HepG2 (cell line): ENCODE results near the gene CGB8.
"Not testable (repeated sequence)": the region's sequence is repeated elsewhere in the genome, so short reads cannot be mapped to it uniquely, and the experiment has no call there.

Experiments
- ETV6 ChIP-seq: sonication (generic); formaldehyde crosslinking; conservative IDR thresholded peaks from 2 replicates; pipeline ENCODE4 v1.4.0; 2020; ENCODE audit warnings: missing genetic modification reagents
- FOSL2 ChIP-seq: sonication (generic); formaldehyde crosslinking; IDR thresholded peaks from 2 replicates; pipeline ENCODE4 v1.4.0; 2020; ENCODE audit warnings: missing genetic modification reagents
- HDAC2 ChIP-seq: sonication (generic); formaldehyde crosslinking; IDR thresholded peaks from 2 replicates; pipeline ENCODE4 v1.4.0; 2020; ENCODE audit warnings: missing genetic modification reagents
- KDM1A ChIP-seq: IDR thresholded peaks from 2 replicates; pipeline ENCODE4 v1.6.1; 2016; ENCODE audit warnings: missing compliant biosample characterization
- POLR2A ChIP-seq, 2 experiments: IDR thresholded peaks; 2 replicates each; pipeline ENCODE4 v1.6.1; 2011; ENCODE audit warnings: low read depth in 2 of 2, low read length in 2 of 2, mild to moderate bottlenecking in 1 of 2, moderate library complexity in 1 of 2; ENCODE audit not compliant: insufficient read depth in 1 of 2
- SETDB1 ChIP-seq: sonication (generic); formaldehyde crosslinking; IDR thresholded peaks from 2 replicates; pipeline ENCODE4 v1.5.1; 2020; ENCODE audit warnings: missing genetic modification reagents, mild to moderate bottlenecking, borderline replicate concordance
- ZC3H13 ChIP-seq: sonication (generic); formaldehyde crosslinking; IDR thresholded peaks from 2 replicates; pipeline ENCODE4 v1.8.1; 2023; ENCODE audit warnings: mild to moderate bottlenecking, missing genetic modification reagents, moderate library complexity
- ZNF207 ChIP-seq: fragments of 450-650 bp; IDR thresholded peaks from 2 replicates; pipeline ENCODE4 v1.6.1; 2016; ENCODE audit warnings: antibody characterized with exemption, borderline replicate concordance
- TF ChIP-seq, protein P1 (sequence below): sonication (generic); formaldehyde crosslinking; IDR thresholded peaks from 2 replicates; pipeline ENCODE4 v1.5.1; 2020; ENCODE audit warnings: missing genetic modification reagents, mild to moderate bottlenecking, borderline replicate concordance
- TF ChIP-seq, protein P2 (sequence below): sonication (generic); formaldehyde crosslinking; IDR thresholded peaks from 2 replicates; pipeline ENCODE4 v1.5.0; 2020; ENCODE audit warnings: mild to moderate bottlenecking, missing genetic modification reagents, moderate library complexity
- TF ChIP-seq, protein P3 (sequence below): sonication (generic); formaldehyde crosslinking; IDR thresholded peaks from 2 replicates; pipeline ENCODE4 v1.5.1; 2020; ENCODE audit warnings: missing genetic modification reagents, mild to moderate bottlenecking, borderline replicate concordance
- TF ChIP-seq, protein P4 (sequence below): IDR thresholded peaks from 2 replicates; pipeline ENCODE4 v1.6.1; 2012; ENCODE audit warnings: inconsistent platforms
- TF ChIP-seq, protein P5 (sequence below): fragments of 450-650 bp; IDR thresholded peaks from 2 replicates; pipeline ENCODE4 v1.6.1; 2016
- TF ChIP-seq, protein P6 (sequence below): sonication (generic); formaldehyde crosslinking; IDR thresholded peaks from 2 replicates; pipeline ENCODE4 v1.8.1; 2023; ENCODE audit warnings: mild to moderate bottlenecking, missing genetic modification reagents

DNA sequence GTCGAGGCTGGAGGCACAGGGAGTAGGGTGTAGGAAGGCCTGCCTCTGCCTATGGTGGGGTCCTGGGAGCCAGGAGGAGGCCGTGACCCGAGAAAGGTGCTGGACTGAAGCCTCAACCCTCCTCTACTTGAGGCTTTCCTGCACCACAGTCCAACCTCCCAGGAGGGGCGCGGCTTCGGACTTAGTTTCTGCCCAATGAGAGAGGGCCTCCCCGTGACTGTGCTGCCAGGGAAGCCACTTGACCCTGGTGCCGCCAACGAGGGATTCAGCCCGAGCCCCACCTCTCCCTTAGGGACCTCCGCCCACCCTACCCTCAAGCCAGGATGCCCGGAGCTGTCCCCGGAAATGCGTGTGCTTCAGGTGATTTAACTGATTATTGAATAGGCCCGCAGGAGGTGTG, 24.7 kb downstream of the CGB8 start, which contains the start of gene CGB3:
- not testable (repeated sequence) for TF ChIP-seq FOSL2; ZC3H13 (CRISPR knock-in tag); ETV6 (CRISPR knock-in tag); POLR2A (IDR thresholded peaks at IDR 0.05; ENCODE audit: insufficient read depth in 1 of 2, low read depth in 2 of 2, low read length in 2 of 2); SETDB1 (CRISPR knock-in tag); KDM1A (CRISPR knock-in tag); ZNF207; HDAC2 (CRISPR knock-in tag)
- TF ChIP-seq, protein P1, sequence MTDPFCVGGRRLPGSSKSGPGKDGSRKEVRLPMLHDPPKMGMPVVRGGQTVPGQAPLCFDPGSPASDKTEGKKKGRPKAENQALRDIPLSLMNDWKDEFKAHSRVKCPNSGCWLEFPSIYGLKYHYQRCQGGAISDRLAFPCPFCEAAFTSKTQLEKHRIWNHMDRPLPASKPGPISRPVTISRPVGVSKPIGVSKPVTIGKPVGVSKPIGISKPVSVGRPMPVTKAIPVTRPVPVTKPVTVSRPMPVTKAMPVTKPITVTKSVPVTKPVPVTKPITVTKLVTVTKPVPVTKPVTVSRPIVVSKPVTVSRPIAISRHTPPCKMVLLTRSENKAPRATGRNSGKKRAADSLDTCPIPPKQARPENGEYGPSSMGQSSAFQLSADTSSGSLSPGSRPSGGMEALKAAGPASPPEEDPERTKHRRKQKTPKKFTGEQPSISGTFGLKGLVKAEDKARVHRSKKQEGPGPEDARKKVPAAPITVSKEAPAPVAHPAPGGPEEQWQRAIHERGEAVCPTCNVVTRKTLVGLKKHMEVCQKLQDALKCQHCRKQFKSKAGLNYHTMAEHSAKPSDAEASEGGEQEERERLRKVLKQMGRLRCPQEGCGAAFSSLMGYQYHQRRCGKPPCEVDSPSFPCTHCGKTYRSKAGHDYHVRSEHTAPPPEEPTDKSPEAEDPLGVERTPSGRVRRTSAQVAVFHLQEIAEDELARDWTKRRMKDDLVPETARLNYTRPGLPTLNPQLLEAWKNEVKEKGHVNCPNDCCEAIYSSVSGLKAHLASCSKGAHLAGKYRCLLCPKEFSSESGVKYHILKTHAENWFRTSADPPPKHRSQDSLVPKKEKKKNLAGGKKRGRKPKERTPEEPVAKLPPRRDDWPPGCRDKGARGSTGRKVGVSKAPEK = not testable (repeated sequence)
- TF ChIP-seq, protein P2, sequence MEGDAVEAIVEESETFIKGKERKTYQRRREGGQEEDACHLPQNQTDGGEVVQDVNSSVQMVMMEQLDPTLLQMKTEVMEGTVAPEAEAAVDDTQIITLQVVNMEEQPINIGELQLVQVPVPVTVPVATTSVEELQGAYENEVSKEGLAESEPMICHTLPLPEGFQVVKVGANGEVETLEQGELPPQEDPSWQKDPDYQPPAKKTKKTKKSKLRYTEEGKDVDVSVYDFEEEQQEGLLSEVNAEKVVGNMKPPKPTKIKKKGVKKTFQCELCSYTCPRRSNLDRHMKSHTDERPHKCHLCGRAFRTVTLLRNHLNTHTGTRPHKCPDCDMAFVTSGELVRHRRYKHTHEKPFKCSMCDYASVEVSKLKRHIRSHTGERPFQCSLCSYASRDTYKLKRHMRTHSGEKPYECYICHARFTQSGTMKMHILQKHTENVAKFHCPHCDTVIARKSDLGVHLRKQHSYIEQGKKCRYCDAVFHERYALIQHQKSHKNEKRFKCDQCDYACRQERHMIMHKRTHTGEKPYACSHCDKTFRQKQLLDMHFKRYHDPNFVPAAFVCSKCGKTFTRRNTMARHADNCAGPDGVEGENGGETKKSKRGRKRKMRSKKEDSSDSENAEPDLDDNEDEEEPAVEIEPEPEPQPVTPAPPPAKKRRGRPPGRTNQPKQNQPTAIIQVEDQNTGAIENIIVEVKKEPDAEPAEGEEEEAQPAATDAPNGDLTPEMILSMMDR = not testable (repeated sequence)
- TF ChIP-seq, protein P3, sequence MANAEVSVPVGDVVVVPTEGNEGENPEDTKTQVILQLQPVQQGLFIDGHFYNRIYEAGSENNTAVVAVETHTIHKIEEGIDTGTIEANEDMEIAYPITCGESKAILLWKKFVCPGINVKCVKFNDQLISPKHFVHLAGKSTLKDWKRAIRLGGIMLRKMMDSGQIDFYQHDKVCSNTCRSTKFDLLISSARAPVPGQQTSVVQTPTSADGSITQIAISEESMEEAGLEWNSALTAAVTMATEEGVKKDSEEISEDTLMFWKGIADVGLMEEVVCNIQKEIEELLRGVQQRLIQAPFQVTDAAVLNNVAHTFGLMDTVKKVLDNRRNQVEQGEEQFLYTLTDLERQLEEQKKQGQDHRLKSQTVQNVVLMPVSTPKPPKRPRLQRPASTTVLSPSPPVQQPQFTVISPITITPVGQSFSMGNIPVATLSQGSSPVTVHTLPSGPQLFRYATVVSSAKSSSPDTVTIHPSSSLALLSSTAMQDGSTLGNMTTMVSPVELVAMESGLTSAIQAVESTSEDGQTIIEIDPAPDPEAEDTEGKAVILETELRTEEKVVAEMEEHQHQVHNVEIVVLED = not testable (repeated sequence)
- TF ChIP-seq, protein P4, sequence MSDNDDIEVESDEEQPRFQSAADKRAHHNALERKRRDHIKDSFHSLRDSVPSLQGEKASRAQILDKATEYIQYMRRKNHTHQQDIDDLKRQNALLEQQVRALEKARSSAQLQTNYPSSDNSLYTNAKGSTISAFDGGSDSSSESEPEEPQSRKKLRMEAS = not testable (repeated sequence)
- TF ChIP-seq, protein P5, sequence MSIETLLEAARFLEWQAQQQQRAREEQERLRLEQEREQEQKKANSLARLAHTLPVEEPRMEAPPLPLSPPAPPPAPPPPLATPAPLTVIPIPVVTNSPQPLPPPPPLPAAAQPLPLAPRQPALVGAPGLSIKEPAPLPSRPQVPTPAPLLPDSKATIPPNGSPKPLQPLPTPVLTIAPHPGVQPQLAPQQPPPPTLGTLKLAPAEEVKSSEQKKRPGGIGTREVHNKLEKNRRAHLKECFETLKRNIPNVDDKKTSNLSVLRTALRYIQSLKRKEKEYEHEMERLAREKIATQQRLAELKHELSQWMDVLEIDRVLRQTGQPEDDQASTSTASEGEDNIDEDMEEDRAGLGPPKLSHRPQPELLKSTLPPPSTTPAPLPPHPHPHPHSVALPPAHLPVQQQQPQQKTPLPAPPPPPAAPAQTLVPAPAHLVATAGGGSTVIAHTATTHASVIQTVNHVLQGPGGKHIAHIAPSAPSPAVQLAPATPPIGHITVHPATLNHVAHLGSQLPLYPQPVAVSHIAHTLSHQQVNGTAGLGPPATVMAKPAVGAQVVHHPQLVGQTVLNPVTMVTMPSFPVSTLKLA = not testable (repeated sequence)
- TF ChIP-seq, protein P6, sequence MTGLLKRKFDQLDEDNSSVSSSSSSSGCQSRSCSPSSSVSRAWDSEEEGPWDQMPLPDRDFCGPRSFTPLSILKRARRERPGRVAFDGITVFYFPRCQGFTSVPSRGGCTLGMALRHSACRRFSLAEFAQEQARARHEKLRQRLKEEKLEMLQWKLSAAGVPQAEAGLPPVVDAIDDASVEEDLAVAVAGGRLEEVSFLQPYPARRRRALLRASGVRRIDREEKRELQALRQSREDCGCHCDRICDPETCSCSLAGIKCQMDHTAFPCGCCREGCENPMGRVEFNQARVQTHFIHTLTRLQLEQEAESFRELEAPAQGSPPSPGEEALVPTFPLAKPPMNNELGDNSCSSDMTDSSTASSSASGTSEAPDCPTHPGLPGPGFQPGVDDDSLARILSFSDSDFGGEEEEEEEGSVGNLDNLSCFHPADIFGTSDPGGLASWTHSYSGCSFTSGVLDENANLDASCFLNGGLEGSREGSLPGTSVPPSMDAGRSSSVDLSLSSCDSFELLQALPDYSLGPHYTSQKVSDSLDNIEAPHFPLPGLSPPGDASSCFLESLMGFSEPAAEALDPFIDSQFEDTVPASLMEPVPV (CRISPR knock-in tag) = not testable (repeated sequence)
